Kidney (tissue), 14 donors: Measurements from ENCODE around the gene NDUFB11. TPM values are rescaled to one million over a fixed set of nuclear protein-coding genes. Genes with fewer than 3 reads are reported as not detected.
"Not testable (repeated sequence)": the region's sequence is repeated elsewhere in the genome, so short reads cannot be mapped to it uniquely, and the experiment has no call there.

Experiments
- DNase-seq, 5 donors: peaks; one replicate each; pipeline ENCODE4 v3.0.0-alpha.2; 2013 to 2020
- FAIRE-seq: peaks from 2 replicates; lab custom pipeline; 2012; peaks lifted over from hg19 to GRCh38; lab: Jason Lieb, UNC
- H3K27ac ChIP-seq, 2 donors: one replicate each; pipeline ENCODE4 v1.7.0; 2013; ENCODE audit warnings: low read depth in 2 of 2, low read length in 2 of 2, inconsistent platforms in 1 of 2
- H3K27me3 ChIP-seq: one replicate; pipeline ENCODE4 v1.7.1; 2013; ENCODE audit warnings: low read length, inconsistent platforms; ENCODE audit not compliant: control insufficient read depth, insufficient read depth
- H3K36me3 ChIP-seq, 3 donors: one replicate each; pipeline versions ENCODE4 v1.7.0 to v1.7.1; 2013; ENCODE audit warnings: low read length in 3 of 3, control low read depth in 1 of 3, inconsistent platforms in 1 of 3; ENCODE audit not compliant: insufficient read depth in 3 of 3, control insufficient read depth in 2 of 3
- H3K4me1 ChIP-seq, 3 donors: one replicate each; pipeline versions ENCODE4 v1.7.0 to v1.7.1; 2013; ENCODE audit warnings: low read length in 3 of 3, inconsistent platforms in 1 of 3, low read depth in 1 of 3; ENCODE audit not compliant: control insufficient read depth in 2 of 3, insufficient read depth in 2 of 3
- H3K4me3 ChIP-seq, 3 donors: one replicate each; pipeline versions ENCODE4 v1.7.0 to v1.8.1; 2013; ENCODE audit warnings: low read length in 3 of 3, control low read depth in 1 of 3, inconsistent platforms in 1 of 3
- H3K9ac ChIP-seq, 3 donors: one replicate each; pipeline versions ENCODE4 v1.7.0 to v1.7.1; 2013; ENCODE audit warnings: low read length in 3 of 3, control low read depth in 1 of 3, inconsistent platforms in 1 of 3
- H3K9me3 ChIP-seq, 3 donors: one replicate each; pipeline versions ENCODE4 v1.7.0 to v1.7.1; 2013; ENCODE audit warnings: low read length in 3 of 3, control low read depth in 1 of 3, inconsistent platforms in 1 of 3; ENCODE audit not compliant: control insufficient read depth in 2 of 3, insufficient read depth in 1 of 3
- intact Hi-C: fragments of 100-400 bp; cut with DNase I; formaldehyde crosslinking; loops from one replicate; pipeline ENCODE4 v1.11.1; 2022
- polyA plus RNA-seq: library from polyadenylated mRNA; stranded (reverse); fragments of 350-450 nt; fragmentation: Illumina TruSeq; extraction: RNeasy Lipid Tissue Mini Kit (QIAGEN cat#74804); gene quantifications from one replicate; pipeline ENCODE4 v1.2.3, GENCODE V29; 2014; ENCODE audit warnings: low read depth, low replicate concordance; ENCODE audit not compliant: insufficient read depth
- total RNA-seq: library from RNA; stranded (reverse); fragmentation: NEBNext Ultra II Directional; extraction: Animal tissue kit (Norgen Biotek cat#: 25700); gene quantifications from one replicate; pipeline ENCODE4 v1.2.1, GENCODE V29; 2021
- TF ChIP-seq, protein P1 (sequence below): IDR thresholded peaks from 3 replicates; pipeline ENCODE4 v1.5.1; 2012; ENCODE audit warnings: mild to moderate bottlenecking, moderate library complexity, borderline replicate concordance; ENCODE audit not compliant: insufficient read depth; ENCODE audit errors: extremely low read depth
- donor health status: control.
- donor health status: control.
- donor health status: control.
- donor health status: control.
- donor health status: control.
- donor health status: DM: yes; HTN: yes; CAD: no.
- donor health status: Normal renal cell carcinoma (clear cell type).

The NDUFB11 gene
- total and polyA plus RNA-seq, 2 donors from 2014 or later, result 70.7 to 215 TPM

DNA sequence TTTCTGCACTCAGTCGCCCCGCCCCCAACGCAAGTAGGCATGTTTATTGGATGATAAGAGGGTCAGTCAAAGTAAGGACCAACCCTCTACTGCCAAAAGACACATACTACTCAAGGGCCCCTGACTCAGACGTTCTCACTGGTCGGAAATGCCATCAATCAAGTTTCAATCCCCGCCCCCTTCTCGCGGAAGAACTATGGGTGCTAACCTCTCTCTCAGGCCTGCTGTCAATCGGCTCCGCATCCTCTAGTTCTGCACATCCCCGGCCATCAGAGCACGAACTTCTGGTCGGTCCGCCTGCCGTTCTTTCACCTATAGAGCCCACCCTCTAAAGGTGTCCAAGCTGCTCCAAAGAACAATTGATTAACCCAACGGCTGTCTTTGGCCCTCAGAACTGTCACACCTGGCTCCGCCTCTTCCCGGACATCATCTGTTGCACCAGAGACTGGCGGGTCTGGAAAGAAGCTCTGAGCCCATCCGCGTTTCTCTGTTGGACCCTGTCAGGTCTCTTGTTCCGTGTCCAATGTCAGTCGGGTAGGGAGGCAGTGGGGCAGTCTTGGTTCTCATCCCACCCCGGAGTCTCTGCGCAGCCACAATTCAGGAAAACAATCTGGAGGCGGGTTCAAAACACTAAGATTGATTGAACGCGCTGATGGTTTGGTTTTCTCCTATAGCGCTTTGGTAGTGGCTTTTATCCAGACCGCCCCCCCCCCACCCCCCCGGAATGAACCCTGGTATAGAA is 15.2 kb downstream of the NDUFB11 start:
- peak; percentile 98 for FAIRE-seq
- Histone ChIP-seq H3K27me3 (no peaks in the 10 kb centered on the region), H3K4me3 (peak overlapping the region; percentile 84 to 92 (median 88)), H3K4me1 (no peaks in the 10 kb centered on the region), H3K27ac (peak overlapping the region; percentile 71 to 80), H3K9me3 (no peaks in the 10 kb centered on the region), H3K36me3 (no peaks in the 10 kb centered on the region), H3K9ac (peak overlapping the region; percentile 48 to 72 (median 71))
- TF ChIP-seq, protein P1, sequence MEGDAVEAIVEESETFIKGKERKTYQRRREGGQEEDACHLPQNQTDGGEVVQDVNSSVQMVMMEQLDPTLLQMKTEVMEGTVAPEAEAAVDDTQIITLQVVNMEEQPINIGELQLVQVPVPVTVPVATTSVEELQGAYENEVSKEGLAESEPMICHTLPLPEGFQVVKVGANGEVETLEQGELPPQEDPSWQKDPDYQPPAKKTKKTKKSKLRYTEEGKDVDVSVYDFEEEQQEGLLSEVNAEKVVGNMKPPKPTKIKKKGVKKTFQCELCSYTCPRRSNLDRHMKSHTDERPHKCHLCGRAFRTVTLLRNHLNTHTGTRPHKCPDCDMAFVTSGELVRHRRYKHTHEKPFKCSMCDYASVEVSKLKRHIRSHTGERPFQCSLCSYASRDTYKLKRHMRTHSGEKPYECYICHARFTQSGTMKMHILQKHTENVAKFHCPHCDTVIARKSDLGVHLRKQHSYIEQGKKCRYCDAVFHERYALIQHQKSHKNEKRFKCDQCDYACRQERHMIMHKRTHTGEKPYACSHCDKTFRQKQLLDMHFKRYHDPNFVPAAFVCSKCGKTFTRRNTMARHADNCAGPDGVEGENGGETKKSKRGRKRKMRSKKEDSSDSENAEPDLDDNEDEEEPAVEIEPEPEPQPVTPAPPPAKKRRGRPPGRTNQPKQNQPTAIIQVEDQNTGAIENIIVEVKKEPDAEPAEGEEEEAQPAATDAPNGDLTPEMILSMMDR, result no peak
- intact Hi-C loops, result no loop called here
- peak; percentile 92 to 97 (median 95) for DNase-seq

DNA sequence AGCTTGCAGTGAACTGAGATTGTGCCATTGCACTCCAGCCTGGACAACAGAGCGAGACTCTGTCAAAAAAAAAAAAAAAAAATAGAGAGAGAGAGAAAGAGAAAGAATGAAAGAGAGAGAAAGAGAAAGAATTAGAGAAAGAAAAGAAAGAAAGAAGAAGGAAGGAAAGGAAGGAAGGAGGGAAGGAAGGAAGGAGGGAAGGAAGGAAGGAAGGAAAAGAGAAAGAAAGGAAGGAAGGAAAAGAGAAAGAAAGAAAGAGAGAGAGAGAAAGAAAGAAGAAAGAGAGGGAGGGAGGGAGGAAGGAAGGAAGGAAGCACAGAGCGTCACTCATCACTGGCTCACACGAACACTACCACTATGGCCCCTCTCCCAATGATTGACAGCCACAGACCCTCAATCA is 20.0 kb downstream of the NDUFB11 start:
- H3K9me3 ChIP-seq, H3K9ac ChIP-seq, H3K4me1 ChIP-seq, H3K27ac ChIP-seq, H3K4me3 ChIP-seq, intact Hi-C loops, DNase-seq, FAIRE-seq, H3K27me3 ChIP-seq, H3K36me3 ChIP-seq: not testable (repeated sequence)

DNA sequence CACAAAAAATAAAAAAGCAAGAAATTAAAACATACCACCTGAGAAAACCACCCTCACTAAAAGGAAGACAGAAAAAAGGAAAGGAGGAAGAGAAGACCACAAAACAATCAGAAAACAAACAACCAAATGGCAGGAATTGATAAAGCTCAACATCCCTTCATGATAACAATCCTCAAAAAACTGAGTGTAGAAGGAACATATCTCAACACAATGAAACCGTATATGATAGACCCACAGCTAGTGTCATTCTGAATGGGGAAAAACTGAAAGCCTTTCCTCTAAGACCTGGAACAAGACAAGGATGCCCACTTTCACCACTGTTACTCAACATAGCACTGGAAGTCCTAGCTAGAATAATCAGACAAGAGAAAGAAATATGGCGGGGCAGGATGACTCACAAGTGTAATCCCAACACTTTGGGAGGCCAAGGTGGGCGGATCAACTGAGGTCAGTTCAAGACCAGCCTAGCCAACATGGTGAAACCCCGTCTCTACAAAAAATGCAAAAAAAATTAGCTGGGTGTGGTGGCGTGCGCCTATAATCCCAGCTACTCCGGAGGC is 27.9 kb downstream of the NDUFB11 start:
- FAIRE-seq, H3K9ac ChIP-seq, H3K4me1 ChIP-seq, H3K9me3 ChIP-seq, intact Hi-C loops, H3K27me3 ChIP-seq, H3K4me3 ChIP-seq, DNase-seq, H3K36me3 ChIP-seq, H3K27ac ChIP-seq: not testable (repeated sequence)

DNA sequence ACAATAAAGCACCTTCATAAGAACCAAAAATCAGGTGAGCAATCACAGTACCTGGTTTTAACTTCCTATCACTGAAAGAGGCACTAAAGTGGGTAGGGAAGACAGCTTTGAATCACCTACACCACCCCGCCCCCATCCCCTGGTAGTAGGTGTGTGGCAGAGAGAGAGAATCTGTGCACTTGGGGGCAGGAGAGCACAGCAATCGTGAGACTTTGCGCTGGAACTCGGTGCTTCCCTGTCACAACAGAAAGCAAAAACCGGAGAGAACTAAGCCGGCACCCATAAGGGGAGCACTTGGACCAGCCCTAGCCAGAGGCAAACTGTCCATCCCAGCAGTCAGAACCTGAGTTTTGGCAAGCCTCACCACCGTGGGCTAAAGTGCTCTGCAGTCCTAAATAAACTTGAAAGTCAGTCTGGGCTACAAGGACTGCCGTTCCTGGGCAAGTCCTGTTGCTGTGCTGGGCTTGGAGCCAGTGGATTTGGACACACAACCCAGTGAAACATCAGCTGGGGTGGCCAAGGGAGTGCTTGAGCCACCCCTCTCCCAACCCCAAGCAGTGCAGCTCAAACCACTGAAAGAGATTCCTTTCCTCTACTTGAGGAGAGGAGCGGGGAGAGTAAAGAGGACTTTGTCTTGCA is 32.1 kb downstream of the NDUFB11 start:
- no peaks in the 10 kb centered on the region for H3K36me3 ChIP-seq
- H3K9me3 ChIP-seq, result no peaks in the 10 kb centered on the region
- FAIRE-seq, result no peak
- no peaks in the 10 kb centered on the region for H3K27me3 ChIP-seq
- no peak for DNase-seq
- TF ChIP-seq, protein P1, result no peak
- intact Hi-C loops, result no loop called here
- no peak overlapping the region for H3K27ac ChIP-seq
- no peak overlapping the region for H3K4me3 ChIP-seq
- H3K4me1 ChIP-seq, result no peaks in the 10 kb centered on the region
- H3K9ac ChIP-seq, result no peak overlapping the region

DNA sequence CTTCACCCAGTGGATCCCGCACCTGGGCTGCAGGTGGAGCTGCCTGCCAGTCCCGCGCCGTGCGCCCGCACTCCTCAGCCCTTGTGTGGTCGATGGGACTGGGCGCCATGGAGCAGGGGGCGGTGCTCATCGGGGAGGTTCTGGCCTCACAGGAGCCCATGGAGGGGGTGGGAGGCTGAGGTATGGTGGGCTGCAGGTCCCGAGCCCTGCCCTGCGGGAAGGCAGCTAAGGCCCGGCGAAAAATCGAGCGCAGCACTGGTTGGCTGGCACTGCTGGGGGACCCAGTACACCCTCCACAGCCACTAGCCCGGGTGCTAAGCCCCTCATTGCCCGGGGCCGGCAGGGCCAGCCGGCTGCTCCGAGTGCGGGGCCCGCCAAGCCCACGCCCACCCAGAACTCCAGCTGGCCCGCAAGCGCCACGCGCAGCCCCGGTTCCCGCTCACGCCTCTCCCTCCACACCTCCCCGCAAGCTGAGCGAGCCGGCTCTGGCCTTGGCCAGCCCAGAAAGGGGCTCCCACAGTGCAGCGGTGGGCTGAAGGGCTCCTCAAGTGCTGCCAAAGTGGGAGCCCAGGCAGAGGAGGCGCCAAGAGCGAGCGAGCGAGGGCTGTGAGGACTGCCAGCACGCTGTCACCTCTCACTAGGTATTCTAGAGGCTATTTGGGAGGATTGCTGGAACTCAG is 33.4 kb downstream of the NDUFB11 start:
- H3K9me3 ChIP-seq, FAIRE-seq, H3K27me3 ChIP-seq, H3K27ac ChIP-seq, H3K4me1 ChIP-seq, H3K4me3 ChIP-seq, intact Hi-C loops, DNase-seq, H3K36me3 ChIP-seq, H3K9ac ChIP-seq: not testable (repeated sequence)
